Smooth muscle cell (in vitro differentiated cells): ENCODE measurements around the gene CYBA. TPM values are rescaled to one million over a fixed set of nuclear protein-coding genes. Genes with fewer than 3 reads are reported as not detected.

Experiments used
- DNase-seq: peaks from one replicate; lab custom pipeline; 2025; ENCODE audit not compliant: unreplicated experiment; lab: John Stamatoyannopoulos, UW
- H2AFZ ChIP-seq: fragments of 200-600 bp; sonication (generic); 2 replicates; pipeline ENCODE4 v1.6.0; 2016; ENCODE audit warnings: antibody characterized with exemption, low read depth, mild to moderate bottlenecking
- H3F3A ChIP-seq: fragments of 200-600 bp; sonication (generic); 2 replicates; pipeline ENCODE4 v1.6.0; 2017; ENCODE audit warnings: antibody characterized with exemption, low read depth
- H3K27ac ChIP-seq: fragments of 200-600 bp; sonication (generic); 2 replicates; pipeline ENCODE4 v1.5.1; 2016; ENCODE audit warnings: low read depth, mild to moderate bottlenecking
- H3K27me3 ChIP-seq: fragments of 200-600 bp; sonication (generic); 2 replicates; pipeline ENCODE4 v1.6.1; 2016; ENCODE audit warnings: low read depth, mild to moderate bottlenecking
- H3K36me3 ChIP-seq: fragments of 200-600 bp; sonication (generic); 2 replicates; pipeline ENCODE4 v1.5.1; 2016; ENCODE audit warnings: low read depth
- H3K4me1 ChIP-seq: fragments of 200-600 bp; sonication (generic); 2 replicates; pipeline ENCODE4 v1.5.1; 2016; ENCODE audit warnings: low read depth
- H3K4me2 ChIP-seq: fragments of 200-600 bp; sonication (generic); 2 replicates; pipeline ENCODE4 v1.6.0; 2016; ENCODE audit warnings: mild to moderate bottlenecking
- H3K4me3 ChIP-seq: fragments of 200-600 bp; sonication (generic); 2 replicates; pipeline ENCODE4 v1.5.1; 2016; ENCODE audit warnings: mild to moderate bottlenecking
- H3K79me2 ChIP-seq: fragments of 200-600 bp; sonication (generic); 2 replicates; pipeline ENCODE4 v1.6.0; 2016; ENCODE audit warnings: low read depth, mild to moderate bottlenecking
- H3K9ac ChIP-seq: fragments of 200-600 bp; sonication (generic); 2 replicates; pipeline ENCODE4 v1.6.0; 2016; ENCODE audit warnings: low read depth
- H3K9me3 ChIP-seq: fragments of 200-600 bp; sonication (generic); replicated peaks from 2 replicates; pipeline ENCODE4 v1.5.1; 2016; ENCODE audit warnings: low read depth
- H4K20me1 ChIP-seq: fragments of 200-600 bp; sonication (generic); 2 replicates; pipeline ENCODE4 v1.6.0; 2016; ENCODE audit warnings: low read depth
- CTCF ChIP-seq: fragments of 200-600 bp; sonication (generic); IDR thresholded peaks from 2 replicates; pipeline ENCODE4 v1.5.1; 2017; ENCODE audit warnings: borderline replicate concordance, mild to moderate bottlenecking, antibody characterized with exemption; ENCODE audit not compliant: insufficient read depth, poor library complexity, severe bottlenecking
- WGBS: methylation state at CpG from one replicate; pipeline ENCODE4 v1.1.7; 2016; ENCODE audit warnings: low lambda C conversion rate; 5-methylcytosine and 5-hydroxymethylcytosine counted together
- polyA plus RNA-seq: library from polyadenylated mRNA; unstranded; fragments of >200 nt; fragmentation: Nextera tagmentation; extraction: Ambion mirVana; gene quantifications from 2 replicates; pipeline ENCODE4 v1.2.1, GENCODE V29; 2016
- total RNA-seq: library from RNA; depleted of rRNA; stranded (reverse); fragments of >200 nt; gene quantifications from 2 replicates; pipeline ENCODE4 v1.2.3, GENCODE V29; 2014

Gene CYBA
- total and polyA plus RNA-seq, 2 experiments from 2014 or later: 181 to 388 TPM

DNA sequence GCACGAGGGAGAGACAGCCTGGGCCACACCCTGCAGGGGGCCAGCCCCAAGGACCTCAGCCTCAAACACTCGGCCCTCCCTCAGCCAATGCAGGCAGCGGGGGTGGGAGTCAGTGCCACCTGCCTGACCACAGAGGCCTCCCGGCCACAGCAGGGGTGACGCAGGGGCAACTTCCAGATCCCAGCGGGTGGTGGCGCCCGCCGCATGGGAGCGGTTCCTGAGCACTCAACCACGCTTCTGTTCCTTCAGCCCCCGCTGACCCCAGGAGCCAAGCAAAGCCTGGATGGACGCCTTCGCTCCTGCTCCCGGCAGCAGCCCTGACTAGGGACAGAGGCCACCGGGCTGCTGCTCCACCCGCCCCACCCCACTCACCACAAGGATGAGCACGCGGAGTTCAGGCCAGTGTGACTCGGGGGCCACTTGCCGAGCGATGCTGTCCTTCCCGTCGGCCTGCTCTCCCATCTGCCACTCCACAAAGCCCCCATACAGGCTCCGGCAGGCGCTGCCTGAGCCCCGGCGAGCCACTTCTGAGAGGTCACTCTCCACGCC, 5.0 kb upstream of the CYBA start:
- H3F3A ChIP-seq: no peaks in the 10 kb centered on the region
- no peak overlapping the region for H3K4me3 ChIP-seq
- no peak overlapping the region for H3K27ac ChIP-seq
- 94% methylated on average over 29 of the region's 29 CpGs for WGBS
- H3K36me3 ChIP-seq: no peaks in the 10 kb centered on the region
- H2AFZ ChIP-seq: no peak overlapping the region
- no peak for TF ChIP-seq CTCF
- no peaks in the 10 kb centered on the region for H3K9me3 ChIP-seq
- no peak overlapping the region for H3K4me2 ChIP-seq
- no peak for DNase-seq
- no peak overlapping the region for H3K9ac ChIP-seq
- H4K20me1 ChIP-seq: peaks cover 48% of the 10 kb centered on the region
- peaks cover 5% of the 10 kb centered on the region for H3K4me1 ChIP-seq
- H3K79me2 ChIP-seq: peaks cover 23% of the 10 kb centered on the region
- H3K27me3 ChIP-seq: no peaks in the 10 kb centered on the region

DNA sequence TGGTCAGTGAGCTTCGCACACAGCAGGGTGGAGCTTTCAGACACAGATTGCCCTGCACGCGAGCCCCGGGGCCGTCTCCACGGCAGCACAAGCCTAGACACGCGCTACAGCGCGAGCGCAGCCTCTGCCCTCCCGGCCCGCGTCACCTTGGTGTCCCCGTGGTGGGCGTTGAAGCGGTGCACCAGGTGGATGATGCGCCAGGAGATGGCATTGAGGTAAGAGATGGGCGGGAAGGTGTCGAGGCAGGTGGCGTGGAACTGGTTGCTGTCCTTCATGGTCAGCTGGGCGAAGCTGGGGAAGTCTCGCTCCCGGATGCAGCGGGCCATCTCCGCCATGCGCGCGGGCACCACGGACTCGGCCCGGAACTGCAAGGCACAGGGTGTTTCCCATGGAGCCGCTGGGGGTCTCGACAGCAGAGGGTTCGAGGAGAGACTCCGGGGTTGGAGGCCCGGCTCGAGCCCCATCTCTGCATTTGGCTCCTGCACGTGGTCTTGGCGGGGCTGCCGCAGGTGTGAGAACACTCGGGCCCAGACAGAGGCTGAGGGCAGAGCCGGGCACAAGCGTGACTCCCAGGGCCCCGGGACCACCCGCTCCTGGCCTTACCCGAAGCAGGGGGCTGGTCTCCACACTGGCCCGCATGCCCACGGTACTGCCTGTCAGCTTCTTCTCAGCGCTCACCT, 4.3 kb upstream of the CYBA start:
- no peaks in the 10 kb centered on the region for H3K27me3 ChIP-seq
- H3K4me3 ChIP-seq: no peak overlapping the region
- H3K27ac ChIP-seq: no peak overlapping the region
- peaks cover 44% of the 10 kb centered on the region for H4K20me1 ChIP-seq
- peaks cover 5% of the 10 kb centered on the region for H3K4me1 ChIP-seq
- DNase-seq: no peak
- no peaks in the 10 kb centered on the region for H3K9me3 ChIP-seq
- no peaks in the 10 kb centered on the region for H3K36me3 ChIP-seq
- H3K79me2 ChIP-seq: peaks cover 16% of the 10 kb centered on the region
- H3K9ac ChIP-seq: no peak overlapping the region
- H3F3A ChIP-seq: no peaks in the 10 kb centered on the region
- no peak for TF ChIP-seq CTCF
- H3K4me2 ChIP-seq: no peak overlapping the region
- H2AFZ ChIP-seq: no peak overlapping the region
- WGBS: 97% methylated on average over 44 of the region's 50 CpGs

DNA sequence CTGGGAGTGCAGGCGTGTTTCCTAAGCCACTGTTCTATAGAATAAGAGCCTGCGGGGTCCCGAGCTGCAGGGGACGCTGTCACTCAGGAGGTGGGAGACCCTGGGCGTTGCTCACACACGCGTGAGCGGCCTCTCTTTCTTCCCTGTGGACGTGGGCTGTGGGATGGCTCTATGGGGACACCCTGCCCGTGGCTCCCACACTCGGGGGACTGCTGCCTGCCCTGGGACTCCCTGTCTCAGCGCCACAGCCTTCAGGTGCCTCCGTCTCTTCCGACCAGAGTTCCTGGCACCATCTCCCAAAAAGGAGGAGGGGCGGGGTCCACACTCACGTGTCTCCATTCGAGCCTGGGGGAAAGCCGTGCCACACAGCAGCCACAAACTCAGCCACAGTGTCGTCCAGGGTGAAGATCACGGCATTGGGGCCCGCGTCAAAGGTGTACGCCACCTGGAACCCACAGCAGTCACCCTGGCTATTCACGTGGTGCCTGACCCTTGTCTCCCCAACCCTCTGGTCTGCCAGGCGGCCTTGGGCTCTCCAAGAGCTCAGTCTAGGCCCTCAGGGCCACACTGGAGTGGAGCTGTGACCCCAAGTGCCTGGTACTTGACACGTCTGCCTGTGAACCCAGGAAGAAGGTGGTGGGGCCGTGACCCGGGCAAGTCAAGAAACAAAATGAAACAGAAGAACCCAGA, 3.7 kb upstream of the CYBA start:
- H3K9ac ChIP-seq: no peak overlapping the region
- H3F3A ChIP-seq: no peaks in the 10 kb centered on the region
- H4K20me1 ChIP-seq: peaks cover 44% of the 10 kb centered on the region
- DNase-seq: no peak
- no peak overlapping the region for H3K4me3 ChIP-seq
- H3K36me3 ChIP-seq: no peaks in the 10 kb centered on the region
- H3K9me3 ChIP-seq: no peaks in the 10 kb centered on the region
- TF ChIP-seq CTCF: no peak
- peaks cover 10% of the 10 kb centered on the region for H3K79me2 ChIP-seq
- peaks cover 5% of the 10 kb centered on the region for H3K4me1 ChIP-seq
- H3K27ac ChIP-seq: no peak overlapping the region
- H2AFZ ChIP-seq: no peak overlapping the region
- no peaks in the 10 kb centered on the region for H3K27me3 ChIP-seq
- no peak overlapping the region for H3K4me2 ChIP-seq
- WGBS: 93% methylated on average over 26 of the region's 28 CpGs
